BLaER1 treated with 17β-estradiol and CSF1 and Interleukin-3, amounts not matched to agents 10 nM and 100 nM (cell line): ENCODE measurements around the gene DACH1.

ENCODE experiments used
- H3K27ac ChIP-seq, 11 experiments: shearing (Covaris generic); formaldehyde crosslinking; 2 replicates each; pipeline ENCODE4 v1.8.1; 2022
- H3K27me3 ChIP-seq, 11 experiments: shearing (Covaris generic); formaldehyde crosslinking; 2 replicates each; pipeline ENCODE4 v1.8.1; 2022
- H3K36me3 ChIP-seq, 11 experiments: shearing (Covaris generic); formaldehyde crosslinking; 2 replicates each; pipeline ENCODE4 v1.8.1; 2022
- H3K4me1 ChIP-seq, 10 experiments: shearing (Covaris generic); formaldehyde crosslinking; 2 replicates each; pipeline ENCODE4 v1.8.1; 2022
- H3K4me2 ChIP-seq, 11 experiments: shearing (Covaris generic); formaldehyde crosslinking; 2 replicates each; pipeline ENCODE4 v1.8.1; 2022
- H3K4me3 ChIP-seq, 10 experiments: shearing (Covaris generic); formaldehyde crosslinking; 2 replicates each; pipeline ENCODE4 v1.8.1; 2022
- H3K9ac ChIP-seq, 11 experiments: shearing (Covaris generic); formaldehyde crosslinking; 2 replicates each; pipeline ENCODE4 v1.8.1; 2022
- H3K9me3 ChIP-seq, 11 experiments: shearing (Covaris generic); formaldehyde crosslinking; replicated peaks in 1 of 11; 2 replicates each; pipeline ENCODE4 v1.8.1; 2022
- H4K20me1 ChIP-seq, 11 experiments: shearing (Covaris generic); formaldehyde crosslinking; 2 replicates each; pipeline ENCODE4 v1.8.1; 2022
- Cebpa-rat ChIP-seq, 11 experiments: shearing (Covaris generic); IDR thresholded peaks; 2 replicates each; pipeline ENCODE4 v1.8.1; 2022

DACH1 gene

GRCh38 chr13:71492346-71492871 is 374.6 kb downstream of the DACH1 start:
- no peaks in the 10 kb centered on the region for H3K27me3 ChIP-seq
- no peak overlapping the region for H3K4me2 ChIP-seq
- TF ChIP-seq Cebpa-rat (IDR thresholded peaks at IDR 0.05), result no peak
- no peaks in the 10 kb centered on the region for H3K9me3 ChIP-seq
- 0 out of 20 replicates have a peak, but pooled peaks cover 0 to 5% (median 0%) of the 10 kb centered on the region in 10 experiments for H3K4me1 ChIP-seq
- H3K4me3 ChIP-seq, result no peak overlapping the region
- no peak overlapping the region for H3K27ac ChIP-seq
- no peak overlapping the region for H3K9ac ChIP-seq
- no peaks in the 10 kb centered on the region for H4K20me1 ChIP-seq
- no peaks in the 10 kb centered on the region for H3K36me3 ChIP-seq

GRCh38 chr13:71491010-71491409 is 376.0 kb downstream of the DACH1 start:
- no peak for TF ChIP-seq Cebpa-rat (IDR thresholded peaks at IDR 0.05)
- Histone ChIP-seq H4K20me1 (no peaks in the 10 kb centered on the region), H3K9me3 (no peaks in the 10 kb centered on the region), H3K27ac (no peak overlapping the region), H3K36me3 (no peaks in the 10 kb centered on the region), H3K4me1 (0 out of 20 replicates have a peak, but pooled peaks cover 0 to 5% (median 0%) of the 10 kb centered on the region in 10 experiments), H3K4me3 (no peak overlapping the region), H3K9ac (no peak overlapping the region), H3K27me3 (no peaks in the 10 kb centered on the region), H3K4me2 (no peak overlapping the region)

GRCh38 chr13:71489041-71489440 is 378.0 kb downstream of the DACH1 start:
- no peaks in the 10 kb centered on the region for H3K36me3 ChIP-seq

GRCh38 chr13:71488201-71488600 is 378.8 kb downstream of the DACH1 start:
- 0 out of 20 replicates have a peak, but pooled peaks cover 0 to 5% (median 0%) of the 10 kb centered on the region in 10 experiments for H3K4me1 ChIP-seq
- H3K9ac ChIP-seq, result no peak overlapping the region
- H4K20me1 ChIP-seq, result no peaks in the 10 kb centered on the region
- H3K36me3 ChIP-seq, result no peaks in the 10 kb centered on the region
- no peaks in the 10 kb centered on the region for H3K9me3 ChIP-seq
- H3K4me3 ChIP-seq, result no peak overlapping the region
- no peak overlapping the region for H3K4me2 ChIP-seq
- H3K27ac ChIP-seq, result no peak overlapping the region
- H3K27me3 ChIP-seq, result no peaks in the 10 kb centered on the region
- TF ChIP-seq Cebpa-rat (IDR thresholded peaks at IDR 0.05), result no peak

More at GRCh38 chr13:71489041-71489440, 378.0 kb downstream of the DACH1 start:
- Histone ChIP-seq H3K4me1 (0 out of 20 replicates have a peak, but pooled peaks cover 0 to 5% (median 0%) of the 10 kb centered on the region in 10 experiments), H3K4me3 (no peak overlapping the region), H3K27ac (no peak overlapping the region), H3K4me2 (no peak overlapping the region), H3K9me3 (no peaks in the 10 kb centered on the region), H4K20me1 (no peaks in the 10 kb centered on the region), H3K27me3 (no peaks in the 10 kb centered on the region), H3K9ac (no peak overlapping the region)
- TF ChIP-seq Cebpa-rat (IDR thresholded peaks at IDR 0.05), result no peak

GRCh38 chr13:71485913-71486312 is 381.1 kb downstream of the DACH1 start:
- no peak overlapping the region for H3K9ac ChIP-seq
- no peak overlapping the region for H3K4me3 ChIP-seq
- H3K9me3 ChIP-seq, result no peaks in the 10 kb centered on the region
- no peaks in the 10 kb centered on the region for H3K36me3 ChIP-seq
- no peak overlapping the region for H3K27ac ChIP-seq
- 0 out of 20 replicates have a peak, but pooled peaks cover 0 to 5% (median 0%) of the 10 kb centered on the region in 10 experiments for H3K4me1 ChIP-seq
- H4K20me1 ChIP-seq, result no peaks in the 10 kb centered on the region
- H3K4me2 ChIP-seq, result no peak overlapping the region
- no peak for TF ChIP-seq Cebpa-rat (IDR thresholded peaks at IDR 0.05)
- no peaks in the 10 kb centered on the region for H3K27me3 ChIP-seq

GRCh38 chr13:71483733-71484132 is 383.3 kb downstream of the DACH1 start:
- Histone ChIP-seq H3K27me3 (no peaks in the 10 kb centered on the region), H3K4me3 (no peak overlapping the region), H3K4me2 (no peak overlapping the region), H4K20me1 (no peaks in the 10 kb centered on the region), H3K9ac (no peak overlapping the region), H3K4me1 (no peaks in the 10 kb centered on the region), H3K27ac (no peak overlapping the region), H3K9me3 (no peaks in the 10 kb centered on the region), H3K36me3 (no peaks in the 10 kb centered on the region)
- no peak for TF ChIP-seq Cebpa-rat (IDR thresholded peaks at IDR 0.05)

- Histone ChIP-seq H3K4me3 (no peak overlapping the region), H4K20me1 (no peaks in the 10 kb centered on the region), H3K4me1 (no peaks in the 10 kb centered on the region), H3K27me3 (no peaks in the 10 kb centered on the region), H3K9me3 (no peaks in the 10 kb centered on the region), H3K27ac (no peak overlapping the region), H3K9ac (no peak overlapping the region), H3K4me2 (no peak overlapping the region), H3K36me3 (no peaks in the 10 kb centered on the region)
- TF ChIP-seq Cebpa-rat (IDR thresholded peaks at IDR 0.05), result no peak
Observed at GRCh38 chr13:71481501-71481900, 385.5 kb downstream of the DACH1 start.

GRCh38 chr13:71481046-71481445 is 386.0 kb downstream of the DACH1 start:
- H3K36me3 ChIP-seq, result no peaks in the 10 kb centered on the region
- no peaks in the 10 kb centered on the region for H3K27me3 ChIP-seq
- no peak overlapping the region for H3K9ac ChIP-seq
- H4K20me1 ChIP-seq, result no peaks in the 10 kb centered on the region
- TF ChIP-seq Cebpa-rat (IDR thresholded peaks at IDR 0.05), result no peak
- H3K27ac ChIP-seq, result no peak overlapping the region
- H3K4me3 ChIP-seq, result no peak overlapping the region
- no peaks in the 10 kb centered on the region for H3K9me3 ChIP-seq
- H3K4me1 ChIP-seq, result no peaks in the 10 kb centered on the region
- H3K4me2 ChIP-seq, result no peak overlapping the region

- no peak overlapping the region for H3K4me2 ChIP-seq
- H3K36me3 ChIP-seq, result no peaks in the 10 kb centered on the region
- H3K27ac ChIP-seq, result no peak overlapping the region
- H4K20me1 ChIP-seq, result no peaks in the 10 kb centered on the region
- no peaks in the 10 kb centered on the region for H3K9me3 ChIP-seq
- H3K4me3 ChIP-seq, result no peak overlapping the region
- TF ChIP-seq Cebpa-rat (IDR thresholded peaks at IDR 0.05), result no peak
- H3K9ac ChIP-seq, result no peak overlapping the region
- H3K4me1 ChIP-seq, result no peaks in the 10 kb centered on the region
- H3K27me3 ChIP-seq, result no peaks in the 10 kb centered on the region
Observed at GRCh38 chr13:71477735-71478134, 389.3 kb downstream of the DACH1 start.

- H3K27me3 ChIP-seq, result no peaks in the 10 kb centered on the region
- no peak for TF ChIP-seq Cebpa-rat (IDR thresholded peaks at IDR 0.05)
- H3K27ac ChIP-seq, result no peak overlapping the region
- no peaks in the 10 kb centered on the region for H3K36me3 ChIP-seq
- no peaks in the 10 kb centered on the region for H4K20me1 ChIP-seq
- H3K4me1 ChIP-seq, result no peaks in the 10 kb centered on the region
- H3K4me3 ChIP-seq, result no peak overlapping the region
- no peaks in the 10 kb centered on the region for H3K9me3 ChIP-seq
- no peak overlapping the region for H3K4me2 ChIP-seq
- H3K9ac ChIP-seq, result no peak overlapping the region
Observed at GRCh38 chr13:71474936-71475335, 392.1 kb downstream of the DACH1 start.
